ENCODE measurements around the gene MS4A3. TPM values are rescaled to one million over a fixed set of nuclear protein-coding genes. Genes with fewer than 3 reads are reported as not detected.

Gene MS4A3
- total and polyA plus RNA-seq, 2 experiments from 2014 or later: not detected

GRCh38 chr11:60085909-60086308 lies 29.4 kb downstream of the MS4A3 start:
- Mint-ChIP-seq H3K36me3 (ENCODE audit: low read depth) (no peaks in the 10 kb centered on the region), H3K4me3 (no peak overlapping the region)
- H3K4me3 ChIP-seq: no peak overlapping the region

More at GRCh38 chr11:60085909-60086308, 29.4 kb downstream of the MS4A3 start:
- H3K36me3 ChIP-seq (ENCODE audit: insufficient read depth): no peaks in the 10 kb centered on the region
- no peaks in the 10 kb centered on the region for H3K9me3 Mint-ChIP-seq
- H3K4me1 ChIP-seq (ENCODE audit: insufficient read depth): no peaks in the 10 kb centered on the region
- DNase-seq (ENCODE audit: low spot score) (no peak), ATAC-seq (no peak)
- H3K27ac Mint-ChIP-seq: no peak overlapping the region
- no peaks in the 10 kb centered on the region for H3K79me2 ChIP-seq (replicated peaks; ENCODE audit: insufficient read depth)
- no peak overlapping the region for H2AFZ ChIP-seq
- H3K4me1 Mint-ChIP-seq: no peaks in the 10 kb centered on the region
- no peaks in the 10 kb centered on the region for H3F3A ChIP-seq (replicated peaks; ENCODE audit: low read depth)
- H4K20me1 ChIP-seq (replicated peaks; ENCODE audit: insufficient read depth): no peaks in the 10 kb centered on the region
- no peak overlapping the region for H3K4me2 ChIP-seq
- H3K27me3 ChIP-seq (ENCODE audit: insufficient read depth): no peaks in the 10 kb centered on the region
- no peaks in the 10 kb centered on the region for H3K27me3 Mint-ChIP-seq (ENCODE audit: insufficient read depth, low read depth, poor library complexity)
- no peak for TF ChIP-seq EZH2phosphoT487 (IDR thresholded peaks at IDR 0.05; ENCODE audit: unreplicated experiment)
- TF ChIP-seq REST (IDR thresholded peaks at IDR 0.05; ENCODE audit: unreplicated experiment): no peak
- no peak for TF ChIP-seq POLR2AphosphoS5 (IDR thresholded peaks at IDR 0.05; ENCODE audit: low read depth)
- TF ChIP-seq CREB1 (CRISPR knock-in tag; IDR thresholded peaks at IDR 0.05; ENCODE audit: low read depth): no peak
- TF ChIP-seq EZH2 (IDR thresholded peaks at IDR 0.05; ENCODE audit: low read depth, unreplicated experiment): no peak
- TF ChIP-seq ZNF462 (CRISPR knock-in tag; IDR thresholded peaks at IDR 0.05): no peak
- H3K27ac ChIP-seq (ENCODE audit: low read depth): no peak overlapping the region
- no peaks in the 10 kb centered on the region for H3K9me2 ChIP-seq (ENCODE audit: insufficient read depth)

Data from GM23338 (cell line).